Endothelial cell of umbilical vein (primary cell): ENCODE measurements around the gene RTEL1.

Experiments
- CTCF ChIP-seq, 2 donors: IDR thresholded peaks; 1 replicate in 1 of 2; 2 replicates in 1 of 2; pipeline ENCODE4 v1.5.1; 2011; ENCODE audit warnings: low read length in 2 of 2, mild to moderate bottlenecking in 2 of 2, moderate library complexity in 2 of 2, control low read depth in 1 of 2, inconsistent platforms in 1 of 2, low read depth in 1 of 2; ENCODE audit not compliant: insufficient read depth in 1 of 2; ENCODE audit errors: extremely low read depth in 1 of 2
- POLR2A ChIP-seq: IDR thresholded peaks from 2 replicates; pipeline ENCODE4 v1.6.1; 2012; ENCODE audit warnings: low read depth, mild to moderate bottlenecking, control low read depth, low read length

- TF ChIP-seq CTCF (IDR thresholded peaks at IDR 0.05; ENCODE audit: extremely low read depth in 1 of 2, insufficient read depth in 1 of 2, low read depth in 1 of 2, low read length in 2 of 2) = no peak
- no peak for TF ChIP-seq POLR2A
Measured at GRCh38 chr20:63680427-63680826, 22.3 kb downstream of the RTEL1 start.
